Uterine smooth muscle cell (primary cell): Measurements from ENCODE around the gene GRIK1. TPM values are rescaled to one million over a fixed set of nuclear protein-coding genes. Genes with fewer than 3 reads are reported as not detected.

Experiments
- total RNA-seq: library from RNA; depleted of rRNA; stranded (reverse); fragments of >200 nt; gene quantifications from 2 replicates; pipeline ENCODE4 v1.2.3, GENCODE V29; 2014

GRIK1 gene
- not detected in 2 replicates for total RNA-seq

GRCh38 chr21:29939924-29940275, at the start of gene GRIK1:
Gene GRIK1 (minus strand): TSS chr21:29939996.

Other genes starting within 250 kb of the GRIK1 start
- gene CLDN17, start 226.8 kb upstream of the GRIK1 start, total RNA-seq = not detected in 2 replicates